ENCODE results near the gene FFAR3. TPM values are rescaled to one million over a fixed set of nuclear protein-coding genes. Genes with fewer than 3 reads are reported as not detected.

FFAR3 gene
- total and polyA plus RNA-seq, 2 of the 8 experiments (the other 6 are each of a cell fraction or from before 2014, with no cell fraction given) = not detected

DNA sequence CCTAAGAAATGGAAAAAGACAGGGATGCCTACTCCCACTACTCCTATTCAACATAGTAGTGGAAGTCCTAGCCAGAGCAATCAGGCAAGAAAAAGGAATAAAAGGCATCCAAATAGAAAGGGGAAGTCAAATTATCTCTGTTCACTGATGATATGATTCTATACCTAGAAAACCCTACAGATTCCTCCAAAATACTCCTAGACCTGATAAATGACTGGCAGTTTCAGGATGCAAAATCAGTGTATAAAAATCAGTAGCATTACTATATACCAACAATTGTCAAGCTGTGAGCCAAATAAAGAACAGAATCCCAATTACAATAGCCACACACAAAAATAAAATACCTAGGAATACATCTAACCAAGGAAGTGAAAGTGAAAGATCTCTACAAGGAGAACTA is 11.3 kb downstream of the FFAR3 start:
- no peak overlapping the region for H3K27ac ChIP-seq (ENCODE audit: low read depth, low read length)
- H2BK5ac ChIP-seq (ENCODE audit: low read depth, low read length) = no peak overlapping the region
- H3K27me3 ChIP-seq (replicated peaks in 1 of 4; ENCODE audit: control insufficient read depth in 3 of 4, extremely low read depth in 1 of 4, insufficient read depth in 3 of 4, low read length in 3 of 4) = no peaks in the 10 kb centered on the region
- H4K5ac ChIP-seq (ENCODE audit: insufficient read length, low read depth, low read length) = no peak overlapping the region
- ChIA-PET CTCF (ENCODE audit: partially characterized antibody) (no interaction called here), POLR2A (ENCODE audit: partially characterized antibody) (no interaction called here)
- H3K56ac ChIP-seq (replicated peaks; ENCODE audit: insufficient read length, low read depth, low read length) = no peak overlapping the region
- H3K23me2 ChIP-seq (ENCODE audit: low read depth, low read length) = no peaks in the 10 kb centered on the region
- no peak overlapping the region for H2BK12ac ChIP-seq (ENCODE audit: low read depth, low read length)
- no peaks in the 10 kb centered on the region for H3K79me2 ChIP-seq (ENCODE audit: control insufficient read depth in 1 of 2, insufficient read depth in 2 of 2, low read length in 2 of 2)
- H3K4me3 ChIP-seq (ENCODE audit: extremely low read depth in 1 of 4, insufficient read depth in 2 of 4, low read depth in 3 of 4, low read length in 4 of 4) = no peak overlapping the region
- no peak overlapping the region for H2BK20ac ChIP-seq (ENCODE audit: low read length)
- no peak overlapping the region for H2AFZ ChIP-seq (ENCODE audit: low read length)
- H3K4ac ChIP-seq (replicated peaks; ENCODE audit: insufficient read length, low read depth, low read length) = no peak overlapping the region
- H3K79me1 ChIP-seq (ENCODE audit: low read depth, low read length) = no peaks in the 10 kb centered on the region
- H2BK120ac ChIP-seq (replicated peaks; ENCODE audit: low read depth, low read length) = no peak overlapping the region
- FAIRE-seq = no peak
- H3K4me1 ChIP-seq (replicated peaks in 1 of 4; ENCODE audit: control insufficient read depth in 3 of 4, insufficient read depth in 4 of 4, low read length in 3 of 4) = no peaks in the 10 kb centered on the region
- DNase-seq (ENCODE audit: low read depth in 1 of 2, low spot score in 2 of 2) = no peak
- H3K18ac ChIP-seq (ENCODE audit: extremely low read depth, low read length) = no peak overlapping the region
- no peak overlapping the region for H3K4me2 ChIP-seq (ENCODE audit: insufficient read depth in 1 of 2, low read depth in 2 of 2, low read length in 2 of 2)
- H2BK15ac ChIP-seq (ENCODE audit: low read length) = no peak overlapping the region
- no peak overlapping the region for H2AK5ac ChIP-seq (ENCODE audit: low read depth, low read length)
- no peak overlapping the region for H4K8ac ChIP-seq (ENCODE audit: extremely low read depth, insufficient read depth, low read length)
- no peak overlapping the region for H3K9ac ChIP-seq (replicated peaks in 1 of 4; ENCODE audit: extremely low read depth in 1 of 4, low read depth in 3 of 4, low read length in 3 of 4)
- H3K23ac ChIP-seq (ENCODE audit: insufficient read length) = no peak overlapping the region
- H4K91ac ChIP-seq (replicated peaks; ENCODE audit: insufficient read length, low read length) = no peak overlapping the region
- H3K36me3 ChIP-seq (ENCODE audit: control insufficient read depth in 2 of 4, insufficient read depth in 4 of 4, low read length in 3 of 4) = no peaks in the 10 kb centered on the region
- no peaks in the 10 kb centered on the region for H4K20me1 ChIP-seq (replicated peaks in 1 of 2; ENCODE audit: control insufficient read depth in 1 of 2, insufficient read depth in 2 of 2, low read length in 2 of 2)
- H3K14ac ChIP-seq (ENCODE audit: insufficient read length) = no peak overlapping the region
- H3K9me3 ChIP-seq (ENCODE audit: insufficient read depth in 2 of 2, low read depth in 1 of 2, low read length in 1 of 2) = no peaks in the 10 kb centered on the region
- no peak for TF ChIP-seq MAFK (IDR thresholded peaks at IDR 0.05; ENCODE audit: low read depth, low read length)
- no peak for TF ChIP-seq EP300 (IDR thresholded peaks at IDR 0.05; ENCODE audit: borderline replicate concordance in 1 of 2, low read depth in 2 of 2, low read length in 2 of 2)
- no peak for TF ChIP-seq CTBP2 (IDR thresholded peaks at IDR 0.05; ENCODE audit: borderline replicate concordance, insufficient read depth, insufficient read length, low read length)
- no peak for TF ChIP-seq BRCA1 (IDR thresholded peaks at IDR 0.05; ENCODE audit: low read depth, low read length)
- TF ChIP-seq SP1 (IDR thresholded peaks at IDR 0.05; ENCODE audit: low read depth, low read length) = no peak

All from H1 (cell line).